GM12801 (cell line): ENCODE data around the gene ATN1.

Experiments used
- TF ChIP-seq, protein P1 (sequence below): IDR thresholded peaks from one replicate; pipeline ENCODE4 v1.5.1; 2011; ENCODE audit warnings: control low read depth; ENCODE audit not compliant: insufficient read length; ENCODE audit errors: extremely low read depth

ATN1 gene

GRCh38 chr12:6956021-6956727, 28.4 kb downstream of the ATN1 start:
- TF ChIP-seq, protein P1, sequence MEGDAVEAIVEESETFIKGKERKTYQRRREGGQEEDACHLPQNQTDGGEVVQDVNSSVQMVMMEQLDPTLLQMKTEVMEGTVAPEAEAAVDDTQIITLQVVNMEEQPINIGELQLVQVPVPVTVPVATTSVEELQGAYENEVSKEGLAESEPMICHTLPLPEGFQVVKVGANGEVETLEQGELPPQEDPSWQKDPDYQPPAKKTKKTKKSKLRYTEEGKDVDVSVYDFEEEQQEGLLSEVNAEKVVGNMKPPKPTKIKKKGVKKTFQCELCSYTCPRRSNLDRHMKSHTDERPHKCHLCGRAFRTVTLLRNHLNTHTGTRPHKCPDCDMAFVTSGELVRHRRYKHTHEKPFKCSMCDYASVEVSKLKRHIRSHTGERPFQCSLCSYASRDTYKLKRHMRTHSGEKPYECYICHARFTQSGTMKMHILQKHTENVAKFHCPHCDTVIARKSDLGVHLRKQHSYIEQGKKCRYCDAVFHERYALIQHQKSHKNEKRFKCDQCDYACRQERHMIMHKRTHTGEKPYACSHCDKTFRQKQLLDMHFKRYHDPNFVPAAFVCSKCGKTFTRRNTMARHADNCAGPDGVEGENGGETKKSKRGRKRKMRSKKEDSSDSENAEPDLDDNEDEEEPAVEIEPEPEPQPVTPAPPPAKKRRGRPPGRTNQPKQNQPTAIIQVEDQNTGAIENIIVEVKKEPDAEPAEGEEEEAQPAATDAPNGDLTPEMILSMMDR = no peak

- TF ChIP-seq, protein P1 = no peak
Observed at GRCh38 chr12:6957151-6957701, 29.5 kb downstream of the ATN1 start.

GRCh38 chr12:6957741-6958608, 30.2 kb downstream of the ATN1 start:
- TF ChIP-seq, protein P1 = no peak

GRCh38 chr12:6958609-6959057, 30.9 kb downstream of the ATN1 start:
- TF ChIP-seq, protein P1 = no peak

GRCh38 chr12:6959058-6959804, 31.5 kb downstream of the ATN1 start:
- TF ChIP-seq, protein P1 = no peak

- TF ChIP-seq, protein P1 = no peak
Observed at GRCh38 chr12:6959805-6960592, 32.2 kb downstream of the ATN1 start.
